ENCODE results near the gene HRH3.

Gene HRH3

GRCh38 chr20:62219992-62220665 lies at the start of gene HRH3:
TSS of gene HRH3 (minus strand) at chr20:62220278. CDS start at chr20:62219970, 308 bp downstream.
- Mint-ChIP-seq H3K4me1 (ENCODE audit: low read depth) (peaks cover 9% of the 10 kb centered on the region), H3K4me3 (peak within 1 kb of the TSS; percentile 23), H3K36me3 (ENCODE audit: low read depth) (no peaks in the 10 kb centered on the region), H3K9me3 (no peaks in the 10 kb centered on the region), H3K27me3 (peaks cover 73% of the 10 kb centered on the region), H3K27ac (no peak within 1 kb of the TSS)
- intact Hi-C loops (cut with micrococcal nuclease) = no loop called here

GRCh38 chr20:62269871-62270270 lies 49.8 kb upstream of the HRH3 start:
- Mint-ChIP-seq H3K4me3 (no peak overlapping the region), H3K27me3 (no peaks in the 10 kb centered on the region), H3K36me3 (ENCODE audit: low read depth) (peaks cover 95% of the 10 kb centered on the region), H3K9me3 (no peaks in the 10 kb centered on the region), H3K4me1 (ENCODE audit: low read depth) (peaks cover 9% of the 10 kb centered on the region), H3K27ac (no peak overlapping the region)
- intact Hi-C loops (cut with micrococcal nuclease) = no loop called here

DNA sequence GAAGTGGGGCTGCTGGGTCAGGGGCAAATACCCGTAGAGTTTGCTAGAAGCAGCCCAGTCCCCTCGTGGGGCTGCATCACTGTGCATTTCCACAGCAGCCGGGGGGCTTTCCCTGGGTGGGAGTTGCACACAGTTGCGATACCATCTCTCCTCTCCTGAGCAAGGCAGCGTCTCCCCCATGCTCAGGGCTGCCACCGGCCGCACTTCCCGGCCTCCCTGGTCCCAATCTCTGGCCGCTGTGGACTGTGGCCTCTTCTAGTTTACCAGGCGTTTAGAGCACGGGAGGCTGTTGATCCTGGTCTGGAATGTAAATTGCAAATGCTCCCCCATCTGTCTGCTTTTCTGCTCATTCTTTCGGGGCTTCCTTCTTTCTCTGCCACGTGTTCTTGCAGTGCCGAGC lies 49.3 kb upstream of the HRH3 start:
- Mint-ChIP-seq H3K36me3 (ENCODE audit: low read depth) (peaks cover 95% of the 10 kb centered on the region), H3K4me1 (ENCODE audit: low read depth) (peaks cover 9% of the 10 kb centered on the region), H3K9me3 (no peaks in the 10 kb centered on the region), H3K27ac (no peak overlapping the region), H3K27me3 (no peaks in the 10 kb centered on the region), H3K4me3 (no peak overlapping the region)
- intact Hi-C loops (cut with micrococcal nuclease) = no loop called here

GRCh38 chr20:62268228-62268900 lies 48.3 kb upstream of the HRH3 start:
- intact Hi-C loops (cut with micrococcal nuclease) = no loop called here
- Mint-ChIP-seq H3K4me1 (ENCODE audit: low read depth) (peaks cover 9% of the 10 kb centered on the region), H3K9me3 (no peaks in the 10 kb centered on the region), H3K36me3 (ENCODE audit: low read depth) (peaks cover 95% of the 10 kb centered on the region), H3K27me3 (no peaks in the 10 kb centered on the region), H3K4me3 (no peak overlapping the region), H3K27ac (no peak overlapping the region)

DNA sequence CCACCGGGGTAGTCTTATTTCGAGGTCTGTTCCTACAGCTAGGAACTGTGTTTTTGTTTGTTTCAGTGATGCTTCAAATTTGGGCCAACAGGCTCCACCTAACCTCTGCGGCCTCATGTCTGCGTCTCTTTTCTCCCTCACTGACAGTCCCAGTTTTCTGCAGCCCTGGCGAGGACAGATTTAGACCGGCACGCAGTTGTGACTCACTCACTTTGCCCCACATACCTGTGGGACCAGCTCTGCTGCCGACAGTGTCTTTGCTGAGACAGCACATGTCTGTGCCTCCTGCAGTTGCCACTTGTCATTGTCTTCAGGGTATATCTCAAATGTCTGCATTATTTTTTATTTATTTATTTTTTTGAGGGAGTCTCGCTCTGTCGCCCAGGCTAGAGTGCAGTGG lies 47.5 kb upstream of the HRH3 start:
- Mint-ChIP-seq H3K27me3 (no peaks in the 10 kb centered on the region), H3K36me3 (ENCODE audit: low read depth) (peaks cover 95% of the 10 kb centered on the region), H3K9me3 (no peaks in the 10 kb centered on the region), H3K4me1 (ENCODE audit: low read depth) (peaks cover 4% of the 10 kb centered on the region), H3K4me3 (no peak overlapping the region), H3K27ac (no peak overlapping the region)
- intact Hi-C loops (cut with micrococcal nuclease) = no loop called here

GRCh38 chr20:62266851-62267250 lies 46.8 kb upstream of the HRH3 start:
- intact Hi-C loops (cut with micrococcal nuclease) = no loop called here
- Mint-ChIP-seq H3K27ac (no peak overlapping the region), H3K36me3 (ENCODE audit: low read depth) (peaks cover 95% of the 10 kb centered on the region)

DNA sequence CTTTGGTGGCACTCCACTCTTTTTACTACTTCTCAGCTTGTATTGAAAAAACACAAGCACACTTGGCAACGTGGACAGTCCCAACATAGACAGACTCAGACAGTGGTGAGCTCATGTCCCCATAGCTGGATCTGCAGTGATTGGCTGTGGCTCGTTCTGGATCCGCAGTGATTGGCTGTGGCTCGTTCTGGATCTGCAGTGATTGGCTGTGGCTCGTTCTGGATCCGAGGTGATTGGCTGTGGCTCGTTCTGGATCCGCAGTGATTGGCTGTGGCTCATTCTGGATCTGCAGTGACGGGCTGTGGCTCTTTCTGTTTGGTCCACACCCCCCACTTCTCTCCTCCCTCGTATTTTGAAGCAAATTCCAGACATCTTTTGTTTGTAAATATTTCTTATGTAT lies 46.3 kb upstream of the HRH3 start:
- Mint-ChIP-seq H3K4me3 (no peak overlapping the region), H3K36me3 (ENCODE audit: low read depth) (peaks cover 95% of the 10 kb centered on the region), H3K9me3 (no peaks in the 10 kb centered on the region), H3K27ac (no peak overlapping the region), H3K27me3 (no peaks in the 10 kb centered on the region), H3K4me1 (ENCODE audit: low read depth) (no peaks in the 10 kb centered on the region)
- intact Hi-C loops (cut with micrococcal nuclease) = no loop called here

More at GRCh38 chr20:62266851-62267250, 46.8 kb upstream of the HRH3 start:
- H3K9me3 Mint-ChIP-seq = no peaks in the 10 kb centered on the region
- no peaks in the 10 kb centered on the region for H3K27me3 Mint-ChIP-seq
- no peaks in the 10 kb centered on the region for H3K4me1 Mint-ChIP-seq (ENCODE audit: low read depth)
- no peak overlapping the region for H3K4me3 Mint-ChIP-seq

- peaks cover 95% of the 10 kb centered on the region for H3K36me3 Mint-ChIP-seq (ENCODE audit: low read depth)
- H3K27me3 Mint-ChIP-seq = no peaks in the 10 kb centered on the region
- no peaks in the 10 kb centered on the region for H3K9me3 Mint-ChIP-seq
- no peak overlapping the region for H3K4me3 Mint-ChIP-seq
- intact Hi-C loops (cut with micrococcal nuclease) = no loop called here
- no peak overlapping the region for H3K27ac Mint-ChIP-seq
- no peaks in the 10 kb centered on the region for H3K4me1 Mint-ChIP-seq (ENCODE audit: low read depth)
Observed at GRCh38 chr20:62265365-62265764, 45.3 kb upstream of the HRH3 start.

DNA sequence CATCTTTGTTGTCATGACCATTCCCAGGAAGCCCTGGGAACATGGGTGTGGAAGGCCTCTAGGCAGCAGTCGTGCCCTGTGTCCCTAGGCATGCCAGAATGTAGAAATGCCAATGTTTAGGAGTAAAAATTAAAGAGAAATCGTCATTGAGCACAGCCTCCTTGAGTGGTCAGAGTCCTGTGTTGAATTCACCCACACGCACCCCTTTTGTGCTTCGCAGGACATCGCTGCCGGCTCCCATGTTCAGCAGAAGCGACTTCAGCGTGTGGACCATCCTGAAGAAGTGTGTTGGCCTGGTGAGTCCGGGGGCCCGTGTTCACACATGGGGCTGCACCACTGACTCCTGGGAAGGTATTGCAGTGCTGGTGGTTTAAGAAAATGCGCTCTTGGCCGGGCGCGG lies 43.3 kb upstream of the HRH3 start:
- Mint-ChIP-seq H3K36me3 (ENCODE audit: low read depth) (peaks cover 95% of the 10 kb centered on the region), H3K4me3 (no peak overlapping the region), H3K27me3 (no peaks in the 10 kb centered on the region), H3K4me1 (ENCODE audit: low read depth) (no peaks in the 10 kb centered on the region), H3K9me3 (no peaks in the 10 kb centered on the region), H3K27ac (no peak overlapping the region)
- intact Hi-C loops (cut with micrococcal nuclease) = no loop called here

DNA sequence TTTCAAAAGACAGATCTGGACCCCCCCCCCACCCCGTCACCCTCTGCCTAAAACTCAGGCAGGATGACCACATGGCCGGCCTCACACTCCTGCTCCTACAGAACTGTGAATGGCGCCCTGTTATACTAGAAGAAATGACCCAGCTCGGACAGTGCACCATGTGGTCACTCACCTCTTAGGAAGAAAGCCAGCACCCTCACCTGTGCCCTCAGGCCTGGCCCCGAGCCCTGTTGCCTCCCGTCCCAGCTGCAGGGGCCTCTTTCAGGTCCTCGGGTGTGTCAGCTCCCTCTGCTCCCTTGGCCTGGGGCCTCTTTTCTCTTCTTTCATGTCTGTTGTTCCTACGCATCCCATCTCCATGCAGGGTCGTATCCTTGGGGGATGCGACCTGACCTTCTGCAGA lies 42.0 kb upstream of the HRH3 start:
- Mint-ChIP-seq H3K36me3 (ENCODE audit: low read depth) (peaks cover 100% of the 10 kb centered on the region), H3K27ac (no peak overlapping the region), H3K9me3 (no peaks in the 10 kb centered on the region), H3K4me3 (no peak overlapping the region), H3K4me1 (ENCODE audit: low read depth) (no peaks in the 10 kb centered on the region), H3K27me3 (no peaks in the 10 kb centered on the region)
- intact Hi-C loops (cut with micrococcal nuclease) = no loop called here

DNA sequence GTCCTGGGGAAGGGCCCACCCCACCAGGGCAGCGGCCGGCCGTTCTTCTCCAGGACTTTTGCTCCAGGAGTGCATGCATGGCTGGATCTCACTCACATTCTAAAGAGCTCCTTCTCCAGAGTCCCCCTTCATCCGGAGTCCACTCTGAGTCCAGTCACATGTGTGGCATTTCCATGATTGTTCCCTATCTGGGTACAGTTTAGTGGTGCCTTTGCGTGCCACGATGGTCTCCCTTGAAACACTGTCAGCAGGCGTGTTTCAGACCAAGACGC lies 39.2 kb upstream of the HRH3 start:
- intact Hi-C loops (cut with micrococcal nuclease) = no loop called here
- Mint-ChIP-seq H3K4me3 (no peak overlapping the region), H3K9me3 (no peaks in the 10 kb centered on the region), H3K27me3 (no peaks in the 10 kb centered on the region), H3K36me3 (ENCODE audit: low read depth) (peaks cover 97% of the 10 kb centered on the region), H3K4me1 (ENCODE audit: low read depth) (peaks cover 2% of the 10 kb centered on the region), H3K27ac (no peak overlapping the region)

GRCh38 chr20:62258499-62259293 lies 38.6 kb upstream of the HRH3 start:
- peak overlapping the region; percentile 25 for H3K27ac Mint-ChIP-seq
- no peak overlapping the region for H3K4me3 Mint-ChIP-seq
- H3K4me1 Mint-ChIP-seq (ENCODE audit: low read depth) = peaks cover 4% of the 10 kb centered on the region
- no peaks in the 10 kb centered on the region for H3K27me3 Mint-ChIP-seq
- H3K36me3 Mint-ChIP-seq (ENCODE audit: low read depth) = peaks cover 96% of the 10 kb centered on the region
- H3K9me3 Mint-ChIP-seq = no peaks in the 10 kb centered on the region
- intact Hi-C loops (cut with micrococcal nuclease) = no loop called here

GRCh38 chr20:62255976-62256375 lies 35.9 kb upstream of the HRH3 start:
- H3K36me3 Mint-ChIP-seq (ENCODE audit: low read depth) = peaks cover 78% of the 10 kb centered on the region
- intact Hi-C loops (cut with micrococcal nuclease) = no loop called here
- no peak overlapping the region for H3K4me3 Mint-ChIP-seq
- no peaks in the 10 kb centered on the region for H3K27me3 Mint-ChIP-seq
- H3K4me1 Mint-ChIP-seq (ENCODE audit: low read depth) = peaks cover 22% of the 10 kb centered on the region
- H3K27ac Mint-ChIP-seq = no peak overlapping the region
- no peaks in the 10 kb centered on the region for H3K9me3 Mint-ChIP-seq

- Mint-ChIP-seq H3K27ac (peak overlapping the region; percentile 34), H3K4me3 (no peak overlapping the region)
Observed at GRCh38 chr20:62254021-62254724, 34.1 kb upstream of the HRH3 start.

More at GRCh38 chr20:62254021-62254724, 34.1 kb upstream of the HRH3 start:
- H3K36me3 Mint-ChIP-seq (ENCODE audit: low read depth) = peaks cover 65% of the 10 kb centered on the region
- intact Hi-C loops (cut with micrococcal nuclease) = no loop called here
- H3K9me3 Mint-ChIP-seq = no peaks in the 10 kb centered on the region
- H3K4me1 Mint-ChIP-seq (ENCODE audit: low read depth) = peaks cover 33% of the 10 kb centered on the region
- H3K27me3 Mint-ChIP-seq = no peaks in the 10 kb centered on the region

Data from dendritic cell treated with granulocyte-macrophage colony-stimulating factor and Interleukin-4, amounts not matched to agents 40 ng/mL and 50 ng/mL, for 4 days (primary cell).